Astrocyte (in vitro differentiated cells and primary cell): ENCODE data around the gene LGI2. TPM values are rescaled to one million over a fixed set of nuclear protein-coding genes. Genes with fewer than 3 reads are reported as not detected.

ENCODE experiments used
- DNase-seq: peaks from one replicate; pipeline ENCODE4 v3.0.0-alpha.2; 2010; ENCODE audit warnings: low read depth
- FAIRE-seq: peaks from 2 replicates; lab custom pipeline; 2011; peaks lifted over from hg19 to GRCh38; lab: Jason Lieb, UNC
- H2AFZ ChIP-seq: 2 replicates; pipeline ENCODE4 v1.6.0; 2012; ENCODE audit warnings: low read depth, low read length, inconsistent platforms
- H3K27ac ChIP-seq: 2 replicates; pipeline ENCODE4 v1.5.1; 2011; ENCODE audit warnings: low read depth, low read length, inconsistent platforms
- H3K27me3 ChIP-seq: 2 replicates; pipeline ENCODE4 v1.6.0; 2011; ENCODE audit warnings: low read length, inconsistent platforms; ENCODE audit not compliant: insufficient read depth
- H3K36me3 ChIP-seq: 2 replicates; pipeline ENCODE4 v1.5.1; 2011; ENCODE audit warnings: low read length, inconsistent platforms; ENCODE audit not compliant: insufficient read depth
- H3K4me1 ChIP-seq: 2 replicates; pipeline ENCODE4 v1.5.1; 2011; ENCODE audit warnings: low read length, inconsistent platforms; ENCODE audit not compliant: insufficient read depth
- H3K4me2 ChIP-seq: 2 replicates; pipeline ENCODE4 v1.6.0; 2012; ENCODE audit warnings: low read length, inconsistent platforms
- H3K4me3 ChIP-seq: 2 replicates; pipeline ENCODE4 v1.5.1; 2011; ENCODE audit warnings: low read depth, mild to moderate bottlenecking, low read length, inconsistent platforms; ENCODE audit not compliant: insufficient read depth
- H3K79me2 ChIP-seq: 2 replicates; pipeline ENCODE4 v1.6.0; 2012; ENCODE audit warnings: mild to moderate bottlenecking, low read length, inconsistent platforms; ENCODE audit not compliant: insufficient read depth
- H3K9ac ChIP-seq: 2 replicates; pipeline ENCODE4 v1.6.0; 2012; ENCODE audit warnings: mild to moderate bottlenecking, low read length, inconsistent platforms
- H3K9me3 ChIP-seq: 2 replicates; pipeline ENCODE4 v1.5.1; 2012; ENCODE audit warnings: low read depth, mild to moderate bottlenecking, low read length, inconsistent platforms; ENCODE audit not compliant: insufficient read depth
- H4K20me1 ChIP-seq: 2 replicates; pipeline ENCODE4 v1.6.0; 2012; ENCODE audit warnings: low read length, inconsistent platforms; ENCODE audit not compliant: insufficient read depth
- H3K27ac Mint-ChIP-seq: one replicate; pipeline ENCODE4 v1.8.0; 2021; ENCODE audit warnings: mild to moderate bottlenecking, mixed read lengths; ENCODE audit not compliant: unreplicated experiment
- H3K27me3 Mint-ChIP-seq: one replicate; pipeline ENCODE4 v1.8.0; 2021; ENCODE audit warnings: low read depth, mixed read lengths; ENCODE audit not compliant: unreplicated experiment
- H3K36me3 Mint-ChIP-seq: one replicate; pipeline ENCODE4 v1.8.0; 2021; ENCODE audit warnings: low read depth, mixed read lengths; ENCODE audit not compliant: unreplicated experiment
- H3K4me1 Mint-ChIP-seq: one replicate; pipeline ENCODE4 v1.8.0; 2021; ENCODE audit warnings: low read depth, mixed read lengths; ENCODE audit not compliant: unreplicated experiment
- H3K4me3 Mint-ChIP-seq: one replicate; pipeline ENCODE4 v1.8.0; 2021; ENCODE audit warnings: mild to moderate bottlenecking, moderate library complexity, mixed read lengths; ENCODE audit not compliant: unreplicated experiment
- H3K9me3 Mint-ChIP-seq: one replicate; pipeline ENCODE4 v1.8.0; 2021; ENCODE audit warnings: mild to moderate bottlenecking, mixed read lengths; ENCODE audit not compliant: unreplicated experiment
- CTCF ChIP-seq: IDR thresholded peaks from 2 replicates; pipeline ENCODE4 v1.5.1; 2011; ENCODE audit warnings: low read depth, mild to moderate bottlenecking, inconsistent platforms, low read length, moderate library complexity; ENCODE audit not compliant: insufficient read depth
- EZH2 ChIP-seq: IDR thresholded peaks from 2 replicates; pipeline ENCODE4 v1.6.1; 2012; ENCODE audit warnings: mild to moderate bottlenecking, low read length, inconsistent platforms; ENCODE audit not compliant: insufficient read depth
- total RNA-seq: library from RNA; stranded (reverse); gene quantifications from 2 replicates; pipeline ENCODE4 v1.2.1, GENCODE V29; 2021

LGI2 gene
- total RNA-seq, 1 donor from 2014 or later, result 0.27 TPM

- Mint-ChIP-seq H3K27ac (no peak overlapping the region), H3K4me1 (peaks cover 24% of the 10 kb centered on the region), H3K9me3 (no peaks in the 10 kb centered on the region), H3K36me3 (no peaks in the 10 kb centered on the region), H3K27me3 (peaks cover 14% of the 10 kb centered on the region), H3K4me3 (no peak overlapping the region)
- no peak for DNase-seq
- no peak overlapping the region for H3K4me2 ChIP-seq
- H2AFZ ChIP-seq, result no peak overlapping the region
- no peaks in the 10 kb centered on the region for H3K4me1 ChIP-seq
- H4K20me1 ChIP-seq, result no peaks in the 10 kb centered on the region
- H3K36me3 ChIP-seq, result no peaks in the 10 kb centered on the region
- H3K9me3 ChIP-seq, result peaks cover 4% of the 10 kb centered on the region
- H3K27me3 ChIP-seq, result peaks cover 11% of the 10 kb centered on the region
- H3K9ac ChIP-seq, result no peak overlapping the region
- no peak overlapping the region for H3K4me3 ChIP-seq
- H3K79me2 ChIP-seq, result no peaks in the 10 kb centered on the region
- no peak for FAIRE-seq
- no peak for TF ChIP-seq CTCF
- TF ChIP-seq EZH2, result no peak
- H3K27ac ChIP-seq, result no peak overlapping the region
Measured at GRCh38 chr4:24999392-25000089, 31.2 kb downstream of the LGI2 start.

GRCh38 chr4:24995346-24995919, 35.3 kb downstream of the LGI2 start:
- no peak for DNase-seq
- H3K79me2 ChIP-seq, result no peaks in the 10 kb centered on the region
- H3K27ac ChIP-seq, result no peak overlapping the region
- peaks cover 4% of the 10 kb centered on the region for H3K9me3 ChIP-seq
- Mint-ChIP-seq H3K36me3 (no peaks in the 10 kb centered on the region), H3K4me3 (no peak overlapping the region), H3K4me1 (peaks cover 12% of the 10 kb centered on the region), H3K27me3 (peaks cover 14% of the 10 kb centered on the region), H3K9me3 (no peaks in the 10 kb centered on the region), H3K27ac (no peak overlapping the region)
- H3K27me3 ChIP-seq, result peaks cover 11% of the 10 kb centered on the region
- H4K20me1 ChIP-seq, result no peaks in the 10 kb centered on the region
- no peak overlapping the region for H2AFZ ChIP-seq
- no peak overlapping the region for H3K4me2 ChIP-seq
- no peak for FAIRE-seq
- TF ChIP-seq EZH2 (no peak), CTCF (no peak)
- H3K4me1 ChIP-seq, result no peaks in the 10 kb centered on the region
- H3K4me3 ChIP-seq, result no peak overlapping the region
- H3K36me3 ChIP-seq, result no peaks in the 10 kb centered on the region
- no peak overlapping the region for H3K9ac ChIP-seq

GRCh38 chr4:24993551-24994080, 37.1 kb downstream of the LGI2 start:
- H3K27me3 ChIP-seq, result peaks cover 5% of the 10 kb centered on the region
- H2AFZ ChIP-seq, result no peak overlapping the region
- no peaks in the 10 kb centered on the region for H3K4me1 ChIP-seq
- H3K9me3 Mint-ChIP-seq, result no peaks in the 10 kb centered on the region
- peaks cover 4% of the 10 kb centered on the region for H3K4me1 Mint-ChIP-seq
- no peak overlapping the region for H3K4me3 ChIP-seq
- FAIRE-seq, result no peak
- no peak overlapping the region for H3K4me3 Mint-ChIP-seq
- no peaks in the 10 kb centered on the region for H3K36me3 ChIP-seq
- no peak for DNase-seq
- no peak overlapping the region for H3K27ac Mint-ChIP-seq
- H3K36me3 Mint-ChIP-seq, result no peaks in the 10 kb centered on the region
- H3K9me3 ChIP-seq, result peaks cover 4% of the 10 kb centered on the region
- no peaks in the 10 kb centered on the region for H3K79me2 ChIP-seq
- TF ChIP-seq EZH2, result no peak
- TF ChIP-seq CTCF, result no peak
- H3K9ac ChIP-seq, result no peak overlapping the region
- no peak overlapping the region for H3K27ac ChIP-seq
- no peaks in the 10 kb centered on the region for H4K20me1 ChIP-seq
- no peak overlapping the region for H3K4me2 ChIP-seq
- peaks cover 11% of the 10 kb centered on the region for H3K27me3 Mint-ChIP-seq
